IMR-90 (cell line): ENCODE measurements around the gene NTN4. TPM values are rescaled to one million over a fixed set of nuclear protein-coding genes. Genes with fewer than 3 reads are reported as not detected.

Source experiments
- ATAC-seq: fragments of 200-7000 bp; cut with Tn5 transposase; 2 replicates; pipeline ENCODE4 v1.9.1; 2020; ENCODE audit warnings: low read depth, mild to moderate bottlenecking, moderate library complexity
- BruUV-seq: library from RNA; stranded (reverse); fragments of 400-500 nt; replicated peaks from 2 replicates; lab custom pipeline; 2021; lab: Mats Ljungman, UMichigan
- CTCF ChIA-PET: fragments of 300-600 bp; formaldehyde crosslinking; extraction: SDS; loops from one replicate; lab custom pipeline; 2021; ENCODE audit warnings: antibody characterized with exemption; lab: Yijun Ruan, JAX
- POLR2A ChIA-PET: fragments of 300-600 bp; sonication (Branson Sonifier 250); formaldehyde crosslinking; loops from one replicate; lab custom pipeline; 2022; ENCODE audit warnings: antibody characterized with exemption; ENCODE audit not compliant: unreplicated experiment; lab: Charles Lee
- DNase-seq: peaks from one replicate; pipeline ENCODE4 v3.0.0; 2013
- H2AFZ ChIP-seq: replicated peaks from 2 replicates; pipeline ENCODE3; 2013; ENCODE audit warnings: low read length, mild to moderate bottlenecking; ENCODE audit not compliant: poor library complexity
- H2AK5ac ChIP-seq: 2 replicates; pipeline ENCODE4 v1.6.1; 2013; ENCODE audit warnings: low read depth, low read length, inconsistent platforms
- H2AK9ac ChIP-seq: replicated peaks from 2 replicates; pipeline ENCODE3; 2013; ENCODE audit warnings: mild to moderate bottlenecking, low read depth, low read length, moderate library complexity; ENCODE audit not compliant: poor library complexity
- H2BK120ac ChIP-seq: 2 replicates; pipeline ENCODE4 v1.6.1; 2013; ENCODE audit warnings: low read depth, low read length, inconsistent platforms
- H2BK15ac ChIP-seq: 3 replicates; pipeline ENCODE4 v1.6.1; 2013; ENCODE audit warnings: low read depth, low read length, inconsistent platforms
- H2BK20ac ChIP-seq: 2 replicates; pipeline ENCODE4 v1.6.1; 2013; ENCODE audit warnings: low read depth, mild to moderate bottlenecking, inconsistent platforms, low read length, moderate library complexity
- H2BK5ac ChIP-seq: 2 replicates; pipeline ENCODE4 v1.6.1; 2013; ENCODE audit warnings: mild to moderate bottlenecking, low read depth, low read length, inconsistent platforms; ENCODE audit not compliant: poor library complexity, severe bottlenecking
- H3K14ac ChIP-seq: replicated peaks from 2 replicates; pipeline ENCODE4 v1.6.1; 2013; ENCODE audit warnings: low read depth, low read length, inconsistent platforms
- H3K18ac ChIP-seq: 2 replicates; pipeline ENCODE4 v1.6.1; 2013; ENCODE audit warnings: low read depth, low read length, control low read depth
- H3K23ac ChIP-seq: 2 replicates; pipeline ENCODE4 v1.6.1; 2013; ENCODE audit warnings: low read depth, low read length, inconsistent platforms
- H3K27ac ChIP-seq: 2 replicates; pipeline ENCODE4 v1.5.1; 2013; ENCODE audit warnings: mild to moderate bottlenecking, control low read depth, low read length; ENCODE audit not compliant: insufficient read depth
- H3K27me3 ChIP-seq: 2 replicates; pipeline ENCODE4 v1.6.1; 2013; ENCODE audit warnings: low read length; ENCODE audit not compliant: control insufficient read depth, insufficient read depth
- H3K36me3 ChIP-seq: 2 replicates; pipeline ENCODE4 v1.6.1; 2013; ENCODE audit warnings: low read length, mixed read lengths; ENCODE audit not compliant: control insufficient read depth, insufficient read depth
- H3K4ac ChIP-seq: 2 replicates; pipeline ENCODE4 v1.6.1; 2013; ENCODE audit warnings: low read depth, low read length, inconsistent platforms
- H3K4me1 ChIP-seq: 2 replicates; pipeline ENCODE4 v1.6.1; 2013; ENCODE audit warnings: low read length, mixed read lengths; ENCODE audit not compliant: control insufficient read depth, insufficient read depth
- H3K4me2 ChIP-seq: 2 replicates; pipeline ENCODE4 v1.6.1; 2013; ENCODE audit warnings: low read depth, mild to moderate bottlenecking, control low read depth, low read length, moderate library complexity
- H3K4me3 ChIP-seq: 2 replicates; pipeline ENCODE4 v1.5.1; 2013; ENCODE audit warnings: low read depth, mild to moderate bottlenecking, control low read depth, low read length, moderate library complexity; ENCODE audit not compliant: insufficient read depth
- H3K56ac ChIP-seq: 2 replicates; pipeline ENCODE4 v1.6.1; 2013; ENCODE audit warnings: low read length, inconsistent platforms; ENCODE audit not compliant: insufficient read depth; ENCODE audit errors: extremely low read depth
- H3K79me1 ChIP-seq, 2 experiments: 2 replicates each; pipeline ENCODE4 v1.6.1; 2013; ENCODE audit warnings: low read length in 2 of 2, inconsistent platforms in 1 of 2, low read depth in 1 of 2
- H3K9ac ChIP-seq: 2 replicates; pipeline ENCODE4 v1.6.1; 2013; ENCODE audit warnings: low read depth, low read length, control low read depth
- H3K9me1 ChIP-seq: 2 replicates; pipeline ENCODE4 v1.6.1; 2013; ENCODE audit warnings: low read length, inconsistent platforms; ENCODE audit not compliant: insufficient read depth
- H3K9me3 ChIP-seq: 2 replicates; pipeline ENCODE4 v1.6.1; 2013; ENCODE audit warnings: low read length; ENCODE audit not compliant: control insufficient read depth, insufficient read depth
- H4K20me1 ChIP-seq: 2 replicates; pipeline ENCODE4 v1.6.1; 2013; ENCODE audit warnings: low read length, inconsistent platforms; ENCODE audit not compliant: insufficient read depth
- H4K5ac ChIP-seq: 2 replicates; pipeline ENCODE4 v1.6.1; 2013; ENCODE audit warnings: mild to moderate bottlenecking, low read depth, low read length, control low read depth
- H4K8ac ChIP-seq, 2 experiments: 2 replicates each; pipeline ENCODE4 v1.6.1; 2013; ENCODE audit warnings: low read depth in 2 of 2, low read length in 2 of 2, control low read depth in 1 of 2, inconsistent platforms in 1 of 2
- H4K91ac ChIP-seq: 2 replicates; pipeline ENCODE4 v1.6.1; 2013; ENCODE audit warnings: low read depth, low read length, inconsistent platforms; ENCODE audit not compliant: insufficient read depth
- BHLHE40 ChIP-seq: fragments of 150-350 bp; IDR thresholded peaks from 2 replicates; pipeline ENCODE4 v1.6.1; 2016; ENCODE audit warnings: mild to moderate bottlenecking, low read depth, low read length
- CEBPB ChIP-seq: IDR thresholded peaks from 2 replicates; pipeline ENCODE4 v1.6.1; 2012; ENCODE audit warnings: low read depth, low read length, improper control_type of control experiment
- CTCF ChIP-seq: conservative IDR thresholded peaks from 2 replicates; pipeline ENCODE4 v1.5.1; 2012; ENCODE audit warnings: mild to moderate bottlenecking, low read depth, low read length, improper control_type of control experiment
- ELK1 ChIP-seq: fragments of 150-350 bp; IDR thresholded peaks from 2 replicates; pipeline ENCODE4 v1.6.1; 2016; ENCODE audit warnings: low read depth, mild to moderate bottlenecking, low read length, moderate library complexity, borderline replicate concordance
- FOS ChIP-seq: fragments of 150-350 bp; IDR thresholded peaks from 2 replicates; pipeline ENCODE4 v1.6.1; 2016; ENCODE audit warnings: low read depth, low read length
- MAFK ChIP-seq: IDR thresholded peaks from 2 replicates; pipeline ENCODE4 v1.6.1; 2012; ENCODE audit warnings: low read depth, low read length, improper control_type of control experiment
- MAZ ChIP-seq: IDR thresholded peaks from 2 replicates; pipeline ENCODE4 v1.6.1; 2012; ENCODE audit warnings: low read depth, mild to moderate bottlenecking, low read length, improper control_type of control experiment, moderate library complexity, borderline replicate concordance
- RCOR1 ChIP-seq: IDR thresholded peaks from 2 replicates; pipeline ENCODE4 v1.6.1; 2012; ENCODE audit warnings: mild to moderate bottlenecking, low read length, improper control_type of control experiment; ENCODE audit not compliant: insufficient replicate concordance
- RFX5 ChIP-seq: IDR thresholded peaks from 2 replicates; pipeline ENCODE4 v1.8.0; 2012; ENCODE audit warnings: low read depth, mild to moderate bottlenecking, low read length, moderate library complexity
- SMC3 ChIP-seq: fragments of 150-350 bp; IDR thresholded peaks from 2 replicates; pipeline ENCODE4 v1.6.1; 2016; ENCODE audit warnings: low read depth, mild to moderate bottlenecking, antibody characterized with exemption, low read length, moderate library complexity
- USF2 ChIP-seq: fragments of 150-350 bp; IDR thresholded peaks from 2 replicates; pipeline ENCODE4 v1.6.1; 2017; ENCODE audit warnings: mild to moderate bottlenecking, antibody characterized with exemption, low read length, low read depth
- WGBS, 2 experiments: methylation state at CpG; one replicate each; pipeline versions ENCODE4 v1.1.5 to v1.1.7; 2013; ENCODE audit warnings: missing lambda C conversion rate in 2 of 2; ENCODE audit not compliant: insufficient read length in 1 of 2; ENCODE audit errors: extremely low coverage in 2 of 2; 5-methylcytosine and 5-hydroxymethylcytosine counted together
- dilution Hi-C: fragments of 300-500 bp; cut with HindIII; formaldehyde crosslinking; loops from one replicate; pipeline ENCODE4 v1.14.3; 2018; ENCODE audit warnings: low sequenced_read_pairs; ENCODE audit not compliant: unreplicated experiment
- in situ Hi-C: fragments of 300-500 bp; cut with MboI; formaldehyde crosslinking; loops from 3 replicates; pipeline ENCODE4 v1.14.3; 2019; ENCODE audit warnings: low sequenced_read_pairs, inconsistent platforms, mixed read lengths
- intact Hi-C: fragments of 100-400 bp; cut with micrococcal nuclease; formaldehyde crosslinking; loops from 2 replicates; pipeline ENCODE4 v1.10.0; 2022
- polyA plus RNA-seq, 3 experiments: library from polyadenylated mRNA; depleted of rRNA; stranded (reverse); fragments of >200 nt; gene quantifications; 2 replicates each; pipeline ENCODE4 v1.2.3, GENCODE V29; 2012; ENCODE audit warnings: low replicate concordance in 1 of 3
- total RNA-seq: library from RNA; depleted of rRNA; stranded (reverse); fragments of >200 nt; gene quantifications from 2 replicates; pipeline ENCODE4 v1.2.3, GENCODE V29; 2012

NTN4 gene
- total and polyA plus RNA-seq, 2 of the 4 experiments (the other 2 are of a cell fraction): 54.6 to 56.6 TPM

- WGBS, 2 experiments: 76% methylated on average over 3 of the region's 7 CpGs; no CpG with 5 or more reads in 1 of the 2 experiments
- peak overlapping the region; percentile 1; the same call in 1 of the 3 replicates for H2BK15ac ChIP-seq
- no peak overlapping the region for H3K4me3 ChIP-seq
- no peaks in the 10 kb centered on the region for H3K9me3 ChIP-seq
- no peak overlapping the region; the same call in 1 of the 2 replicates for H3K27ac ChIP-seq
- H3K9me1 ChIP-seq: no peaks in the 10 kb centered on the region; the same call in 1 of the 2 replicates
- H3K79me1 ChIP-seq: no peaks in the 10 kb centered on the region
- H3K18ac ChIP-seq: peak overlapping the region; percentile 72; the same call in 1 of the 2 replicates
- peak overlapping the region; percentile 85; the same call in 1 of the 2 replicates for H3K4ac ChIP-seq
- dilution Hi-C loops: no loop called here
- H3K27me3 ChIP-seq: no peaks in the 10 kb centered on the region
- POLR2A ChIA-PET: no interaction called here
- H2BK20ac ChIP-seq: peak overlapping the region; percentile 63
- no peak overlapping the region for H3K9ac ChIP-seq
- intact Hi-C loops: loop anchor here (5.0 kb wide), 2 partner anchors 42 to 108 kb away; no protein-coding TSS in a partner anchor
- H3K23ac ChIP-seq: peak overlapping the region; percentile 11; the same call in 1 of the 2 replicates
- H4K8ac ChIP-seq: peak overlapping the region; percentile 2 to 62; a peak in 2 of 4 replicates
- peak overlapping the region; percentile 90 for H2BK120ac ChIP-seq
- TF ChIP-seq BHLHE40: no peak
- TF ChIP-seq CTCF: no peak
- TF ChIP-seq ELK1: no peak
- TF ChIP-seq RFX5: no peak
- no peak for TF ChIP-seq MAZ
- TF ChIP-seq RCOR1: no peak
- no peak for TF ChIP-seq FOS
- no peak for TF ChIP-seq MAFK
- TF ChIP-seq CEBPB: no peak
- TF ChIP-seq USF2: no peak
- TF ChIP-seq SMC3: no peak
- peak overlapping the region; percentile 24 for H2BK5ac ChIP-seq
- DNase-seq (peak; percentile 31), ATAC-seq (no peak)
- in situ Hi-C loops: loop anchor here (25.0 kb wide), 1 partner anchor 588 kb away; no protein-coding TSS in a partner anchor
- peak overlapping the region; percentile 42; the same call in 1 of the 2 replicates for H3K14ac ChIP-seq
- peak overlapping the region; percentile 90 for H4K91ac ChIP-seq
- no peak overlapping the region for H2AFZ ChIP-seq
- H3K4me2 ChIP-seq: no peak overlapping the region
- H2AK9ac ChIP-seq: no peak overlapping the region
- H4K20me1 ChIP-seq: no peaks in the 10 kb centered on the region
- CTCF ChIA-PET: no interaction called here
- peaks cover 3% of the 10 kb centered on the region for H3K4me1 ChIP-seq
- no peaks in the 10 kb centered on the region for H3K36me3 ChIP-seq
- peak overlapping the region; percentile 21; the same call in 1 of the 2 replicates for H2AK5ac ChIP-seq
- BruUV-seq: no TSS peak
- peak overlapping the region; percentile 50; the same call in 1 of the 2 replicates for H3K56ac ChIP-seq
- peak overlapping the region; percentile 93; the same call in 1 of the 2 replicates for H4K5ac ChIP-seq
Measured at GRCh38 chr12:95624589-95624988, 166.0 kb downstream of the NTN4 start.
